Suprapubic skin (tissue), 4 donors: ENCODE results near the gene GCM1. TPM values are rescaled to one million over a fixed set of nuclear protein-coding genes. Genes with fewer than 3 reads are reported as not detected.

Experiments used
- DNase-seq, 2 donors: peaks; one replicate each; pipeline ENCODE4 v3.0.0-alpha.2; 2019; ENCODE audit warnings: low spot score in 2 of 2
- H3K27ac ChIP-seq: fragments of 200-600 bp; sonication (generic); one replicate; pipeline ENCODE4 v1.5.1; 2019
- H3K27me3 ChIP-seq: fragments of 200-600 bp; sonication (generic); one replicate; pipeline ENCODE4 v1.5.1; 2019
- H3K36me3 ChIP-seq: fragments of 200-600 bp; sonication (generic); one replicate; pipeline ENCODE4 v1.5.1; 2019
- H3K4me1 ChIP-seq: fragments of 200-600 bp; sonication (generic); one replicate; pipeline ENCODE4 v1.5.1; 2019
- H3K4me3 ChIP-seq: fragments of 200-600 bp; sonication (generic); one replicate; pipeline ENCODE4 v1.5.1; 2019; ENCODE audit warnings: mild to moderate bottlenecking
- H3K9me3 ChIP-seq: fragments of 200-600 bp; sonication (generic); one replicate; pipeline ENCODE4 v1.5.1; 2019
- EP300 ChIP-seq: sonication (generic); formaldehyde crosslinking; IDR thresholded peaks from one replicate; pipeline ENCODE4 v1.6.1; 2017; ENCODE audit warnings: antibody characterized with exemption
- POLR2A ChIP-seq, 2 donors: fragments of 450-650 bp; IDR thresholded peaks; one replicate each; pipeline ENCODE4 v1.6.1; 2017; ENCODE audit warnings: antibody characterized with exemption in 2 of 2, mild to moderate bottlenecking in 2 of 2, moderate library complexity in 2 of 2
- POLR2AphosphoS5 ChIP-seq, 3 donors: sonication (generic); formaldehyde crosslinking; IDR thresholded peaks; one replicate each; pipeline ENCODE4 v1.6.1; 2017; ENCODE audit warnings: antibody characterized with exemption in 3 of 3
- WGBS: methylation state at CpG from one replicate; pipeline ENCODE4 v1.1.5; 2018; 5-methylcytosine and 5-hydroxymethylcytosine counted together
- total RNA-seq, 4 donors: library from RNA; depleted of rRNA; stranded (reverse); fragments of >200 nt; gene quantifications; one replicate each; pipeline ENCODE4 v1.1.0, GENCODE V29; 2016
- TF ChIP-seq, protein P1 (sequence below), 2 donors: fragments of 200-600 bp in 1 of 2; fragments of 450-650 bp in 1 of 2; sonication (generic) in 1 of 2; IDR thresholded peaks; one replicate each; pipeline ENCODE4 v1.5.1; 2016 to 2019; ENCODE audit warnings: antibody characterized with exemption in 2 of 2, mild to moderate bottlenecking in 1 of 2, moderate library complexity in 1 of 2

GCM1 gene, protein sequence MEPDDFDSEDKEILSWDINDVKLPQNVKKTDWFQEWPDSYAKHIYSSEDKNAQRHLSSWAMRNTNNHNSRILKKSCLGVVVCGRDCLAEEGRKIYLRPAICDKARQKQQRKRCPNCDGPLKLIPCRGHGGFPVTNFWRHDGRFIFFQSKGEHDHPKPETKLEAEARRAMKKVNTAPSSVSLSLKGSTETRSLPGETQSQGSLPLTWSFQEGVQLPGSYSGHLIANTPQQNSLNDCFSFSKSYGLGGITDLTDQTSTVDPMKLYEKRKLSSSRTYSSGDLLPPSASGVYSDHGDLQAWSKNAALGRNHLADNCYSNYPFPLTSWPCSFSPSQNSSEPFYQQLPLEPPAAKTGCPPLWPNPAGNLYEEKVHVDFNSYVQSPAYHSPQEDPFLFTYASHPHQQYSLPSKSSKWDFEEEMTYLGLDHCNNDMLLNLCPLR
- total RNA-seq = under 1 TPM in 1 of 4 donors, not detected in 3; 0.24 TPM

DNA sequence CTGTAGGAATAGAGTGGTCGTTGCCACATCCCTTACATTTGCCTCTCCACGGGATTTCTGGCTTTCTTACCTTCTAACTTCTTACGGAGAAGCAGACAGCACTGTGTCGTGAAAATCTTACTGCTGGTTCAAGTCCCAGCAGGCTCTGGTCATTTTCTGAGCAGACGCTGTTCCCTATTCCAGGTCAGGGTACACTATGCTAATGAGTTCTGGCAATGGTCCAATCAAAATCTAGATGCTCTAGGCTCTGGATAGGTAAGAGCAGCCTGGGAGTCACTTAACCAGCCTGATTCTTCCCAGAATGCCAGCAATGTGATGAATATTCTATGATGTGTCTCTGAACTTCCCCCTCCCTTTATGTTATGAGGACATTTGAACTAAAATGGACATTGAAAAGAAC lies at the start of gene GCM1:
Gene GCM1 (minus strand): TSS at position 158 of the 400 bp plus-strand sequence. CDS start 3,209 bp downstream, outside the sequence.
- TF ChIP-seq POLR2AphosphoS5 (IDR thresholded peaks at IDR 0.05) (no peak), POLR2A (IDR thresholded peaks at IDR 0.05) (no peak), EP300 (no peak)
- TF ChIP-seq, protein P1, sequence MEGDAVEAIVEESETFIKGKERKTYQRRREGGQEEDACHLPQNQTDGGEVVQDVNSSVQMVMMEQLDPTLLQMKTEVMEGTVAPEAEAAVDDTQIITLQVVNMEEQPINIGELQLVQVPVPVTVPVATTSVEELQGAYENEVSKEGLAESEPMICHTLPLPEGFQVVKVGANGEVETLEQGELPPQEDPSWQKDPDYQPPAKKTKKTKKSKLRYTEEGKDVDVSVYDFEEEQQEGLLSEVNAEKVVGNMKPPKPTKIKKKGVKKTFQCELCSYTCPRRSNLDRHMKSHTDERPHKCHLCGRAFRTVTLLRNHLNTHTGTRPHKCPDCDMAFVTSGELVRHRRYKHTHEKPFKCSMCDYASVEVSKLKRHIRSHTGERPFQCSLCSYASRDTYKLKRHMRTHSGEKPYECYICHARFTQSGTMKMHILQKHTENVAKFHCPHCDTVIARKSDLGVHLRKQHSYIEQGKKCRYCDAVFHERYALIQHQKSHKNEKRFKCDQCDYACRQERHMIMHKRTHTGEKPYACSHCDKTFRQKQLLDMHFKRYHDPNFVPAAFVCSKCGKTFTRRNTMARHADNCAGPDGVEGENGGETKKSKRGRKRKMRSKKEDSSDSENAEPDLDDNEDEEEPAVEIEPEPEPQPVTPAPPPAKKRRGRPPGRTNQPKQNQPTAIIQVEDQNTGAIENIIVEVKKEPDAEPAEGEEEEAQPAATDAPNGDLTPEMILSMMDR (IDR thresholded peaks at IDR 0.05) = no peak
- no peaks in the 10 kb centered on the region for H3K4me1 ChIP-seq
- H3K9me3 ChIP-seq = no peaks in the 10 kb centered on the region
- DNase-seq = no peak
- no peaks in the 10 kb centered on the region for H3K36me3 ChIP-seq
- 83% methylated on average over 5 of the region's 5 CpGs for WGBS
- H3K27ac ChIP-seq = no peak within 1 kb of the TSS
- H3K4me3 ChIP-seq = no peak within 1 kb of the TSS
- H3K27me3 ChIP-seq = no peaks in the 10 kb centered on the region

DNA sequence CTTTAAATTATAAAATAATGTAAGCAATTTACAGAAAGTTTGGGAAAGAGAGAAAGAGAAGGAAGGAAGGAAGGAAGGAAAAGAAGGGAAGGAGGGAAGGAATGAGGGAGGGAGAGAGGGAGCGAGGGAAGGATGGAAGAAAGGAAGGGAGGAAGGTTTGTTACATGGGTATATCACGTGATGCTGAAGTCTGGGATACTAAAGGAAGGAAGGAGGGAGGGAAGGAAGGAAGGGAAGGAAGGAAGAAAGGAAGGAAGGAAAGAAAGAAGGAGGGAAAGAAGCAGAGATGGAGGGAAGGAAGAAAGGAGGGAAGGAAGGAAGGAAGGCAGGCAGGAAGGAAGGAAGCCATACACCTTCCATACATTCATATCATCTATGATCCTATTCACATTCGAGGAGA lies 48.9 kb upstream of the GCM1 start:
- WGBS = 85% methylated on average over 3 of the region's 3 CpGs
- Histone ChIP-seq H3K27ac (no peak overlapping the region), H3K4me1 (peaks cover 9% of the 10 kb centered on the region), H3K4me3 (no peak overlapping the region), H3K27me3 (no peaks in the 10 kb centered on the region), H3K36me3 (no peaks in the 10 kb centered on the region), H3K9me3 (no peaks in the 10 kb centered on the region)
- DNase-seq = no peak
- no peak for TF ChIP-seq POLR2AphosphoS5 (IDR thresholded peaks at IDR 0.05)
- TF ChIP-seq EP300 = no peak
- TF ChIP-seq POLR2A (IDR thresholded peaks at IDR 0.05) = no peak
- TF ChIP-seq, protein P1 (IDR thresholded peaks at IDR 0.05) = no peak

DNA sequence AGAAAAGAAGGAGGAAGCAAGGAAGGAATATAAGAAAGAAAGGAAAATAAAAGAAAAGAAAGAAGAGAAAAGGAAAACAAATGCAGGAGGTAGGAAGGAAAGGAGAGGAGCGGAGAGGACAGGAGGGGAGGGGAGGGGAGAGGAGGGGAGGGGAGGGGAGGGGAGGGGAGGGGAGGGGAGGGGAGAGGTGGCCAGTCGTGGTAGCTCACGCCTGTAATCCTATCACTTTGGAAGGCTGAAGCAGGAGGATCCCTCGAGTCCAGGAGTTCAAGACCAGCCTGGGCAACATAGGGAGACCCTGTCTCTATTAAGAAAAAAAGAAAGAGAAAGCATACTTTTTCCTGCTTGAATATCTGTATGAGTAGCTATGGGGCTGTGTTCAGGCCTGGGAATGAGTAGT lies 46.4 kb upstream of the GCM1 start:
- no peak overlapping the region for H3K27ac ChIP-seq
- no peaks in the 10 kb centered on the region for H3K9me3 ChIP-seq
- TF ChIP-seq POLR2A (IDR thresholded peaks at IDR 0.05) = no peak
- no peak for TF ChIP-seq POLR2AphosphoS5 (IDR thresholded peaks at IDR 0.05)
- TF ChIP-seq, protein P1 (IDR thresholded peaks at IDR 0.05) = no peak
- TF ChIP-seq EP300 = no peak
- WGBS = 58% methylated on average over 4 of the region's 4 CpGs
- no peak for DNase-seq
- H3K4me1 ChIP-seq = peaks cover 10% of the 10 kb centered on the region
- no peak overlapping the region for H3K4me3 ChIP-seq
- no peaks in the 10 kb centered on the region for H3K36me3 ChIP-seq
- no peaks in the 10 kb centered on the region for H3K27me3 ChIP-seq

DNA sequence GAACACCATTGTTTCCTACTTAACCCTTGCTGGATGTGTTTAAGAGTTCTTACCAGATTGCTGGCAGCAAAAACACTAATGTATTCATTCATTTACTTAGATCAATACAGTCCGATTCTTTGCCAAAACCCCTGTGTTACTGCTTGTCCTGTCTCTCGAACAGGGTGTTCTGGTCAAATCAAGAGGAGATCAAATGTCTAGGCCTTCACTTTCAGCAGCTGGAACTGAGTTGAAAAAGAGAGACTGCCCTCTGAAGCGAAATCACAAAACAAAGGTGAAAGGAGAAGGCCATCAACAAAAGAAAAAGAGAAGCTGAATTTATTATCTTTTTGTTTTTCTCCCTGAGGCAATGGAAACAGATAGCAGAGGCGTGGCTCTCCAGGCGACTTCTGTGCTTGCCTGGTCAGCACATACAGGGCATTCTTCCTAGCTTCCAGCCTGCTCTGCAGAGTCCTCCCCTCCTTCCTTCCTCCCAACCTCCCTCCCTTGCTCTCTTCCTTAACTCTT lies 44.1 kb upstream of the GCM1 start:
- Histone ChIP-seq H3K27ac (no peak overlapping the region), H3K36me3 (no peaks in the 10 kb centered on the region), H3K4me3 (no peak overlapping the region), H3K4me1 (peaks cover 10% of the 10 kb centered on the region), H3K9me3 (no peaks in the 10 kb centered on the region), H3K27me3 (no peaks in the 10 kb centered on the region)
- 44% methylated on average over 5 of the region's 5 CpGs for WGBS
- no peak for DNase-seq
- TF ChIP-seq, protein P1 (IDR thresholded peaks at IDR 0.05) = no peak
- no peak for TF ChIP-seq POLR2A (IDR thresholded peaks at IDR 0.05)
- TF ChIP-seq EP300 = no peak
- TF ChIP-seq POLR2AphosphoS5 (IDR thresholded peaks at IDR 0.05) = no peak

DNA sequence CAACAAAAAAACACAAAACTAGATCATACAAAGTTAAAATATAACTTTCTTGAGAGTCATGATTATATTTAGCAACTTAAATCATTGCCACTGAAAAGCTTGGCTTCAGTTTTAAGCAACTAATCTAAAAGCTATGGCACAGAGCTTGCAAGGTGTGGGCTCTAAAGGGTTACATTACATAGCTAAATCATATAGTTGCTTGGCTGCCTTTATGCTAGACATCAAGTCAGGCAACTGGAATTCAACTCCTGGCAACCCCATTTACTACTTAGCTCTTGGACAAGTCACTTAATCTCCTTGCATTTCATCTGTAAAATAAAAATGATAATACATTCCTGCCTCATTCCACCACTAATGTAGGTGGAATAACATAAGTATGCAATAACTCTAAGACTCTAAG lies 40.9 kb upstream of the GCM1 start:
- no peak overlapping the region for H3K4me3 ChIP-seq
- no peaks in the 10 kb centered on the region for H3K36me3 ChIP-seq
- no peak overlapping the region for H3K27ac ChIP-seq
- peaks cover 7% of the 10 kb centered on the region for H3K4me1 ChIP-seq
- H3K9me3 ChIP-seq = no peaks in the 10 kb centered on the region
- TF ChIP-seq, protein P1 (IDR thresholded peaks at IDR 0.05) = no peak
- no peak for TF ChIP-seq POLR2AphosphoS5 (IDR thresholded peaks at IDR 0.05)
- TF ChIP-seq POLR2A (IDR thresholded peaks at IDR 0.05) = no peak
- TF ChIP-seq EP300 = no peak
- no peak for DNase-seq
- no peaks in the 10 kb centered on the region for H3K27me3 ChIP-seq
